ENCODE data around the gene NRG3. TPM values are rescaled to one million over a fixed set of nuclear protein-coding genes. Genes with fewer than 3 reads are reported as not detected.

Gene NRG3
- total RNA-seq, 1 experiment from 2014 or later: 0.08 TPM

- Histone ChIP-seq H3K27me3 (ENCODE audit: control insufficient read depth, insufficient read depth, low read length) (no peaks in the 10 kb centered on the region), H3K4me3 (ENCODE audit: low read depth in 2 of 2, low read length in 2 of 2) (no peak overlapping the region), H3K36me3 (ENCODE audit: control insufficient read depth, insufficient read depth, low read length) (no peaks in the 10 kb centered on the region), H3K4me1 (ENCODE audit: control insufficient read depth, insufficient read depth, low read length) (no peaks in the 10 kb centered on the region), H3K9me3 (ENCODE audit: control insufficient read depth, insufficient read depth, low read depth, low read length) (no peaks in the 10 kb centered on the region), H3K27ac (ENCODE audit: low read length) (no peak overlapping the region)
- in situ Hi-C loops (cut with HindIII; ENCODE audit: low pct_unique_long_range_greater_than_20kb, low sequenced_read_pairs): no loop called here
- ATAC-seq: no peak
- no peak for DNase-seq (ENCODE audit: low read depth, low spot score)
- POLR2A ChIA-PET: no interaction called here
- BruUV-seq (replicated peaks): no TSS peak
- CTCF ChIA-PET: no interaction called here
- intact Hi-C loops (cut with micrococcal nuclease; ENCODE audit: unreplicated experiment): no loop called here
- TF ChIP-seq POLR2AphosphoS5 (IDR thresholded peaks at IDR 0.05; ENCODE audit: low read depth, low read length) (no peak), REST (IDR thresholded peaks at IDR 0.05; ENCODE audit: insufficient read depth in 1 of 2, low read depth in 2 of 2, low read length in 1 of 2) (no peak), SIN3A (IDR thresholded peaks at IDR 0.05; ENCODE audit: borderline replicate concordance, insufficient read depth, low read depth, low read length) (no peak), TCF7L2 (IDR thresholded peaks at IDR 0.05; ENCODE audit: low read depth, low read length) (no peak), CTCF (IDR thresholded peaks at IDR 0.05) (no peak)
Observed at GRCh38 chr10:82918022-82918421, 1043.0 kb downstream of the NRG3 start.

GRCh38 chr10:82922046-82922445 lies 1047.1 kb downstream of the NRG3 start:
- H3K27ac ChIP-seq (ENCODE audit: low read length): no peak overlapping the region

More at GRCh38 chr10:82922046-82922445, 1047.1 kb downstream of the NRG3 start:
- no peaks in the 10 kb centered on the region for H3K9me3 ChIP-seq (ENCODE audit: control insufficient read depth, insufficient read depth, low read depth, low read length)
- in situ Hi-C loops (cut with HindIII; ENCODE audit: low pct_unique_long_range_greater_than_20kb, low sequenced_read_pairs) (no loop called here), intact Hi-C loops (cut with micrococcal nuclease; ENCODE audit: unreplicated experiment) (no loop called here)
- no TSS peak for BruUV-seq (replicated peaks)
- no peaks in the 10 kb centered on the region for H3K36me3 ChIP-seq (ENCODE audit: control insufficient read depth, insufficient read depth, low read length)
- ATAC-seq: no peak
- POLR2A ChIA-PET: no interaction called here
- H3K4me1 ChIP-seq (ENCODE audit: control insufficient read depth, insufficient read depth, low read length): no peaks in the 10 kb centered on the region
- DNase-seq (ENCODE audit: low read depth, low spot score): no peak
- CTCF ChIA-PET: no interaction called here
- TF ChIP-seq REST (IDR thresholded peaks at IDR 0.05; ENCODE audit: insufficient read depth in 1 of 2, low read depth in 2 of 2, low read length in 1 of 2) (no peak), TCF7L2 (IDR thresholded peaks at IDR 0.05; ENCODE audit: low read depth, low read length) (no peak), CTCF (IDR thresholded peaks at IDR 0.05) (no peak), SIN3A (IDR thresholded peaks at IDR 0.05; ENCODE audit: borderline replicate concordance, insufficient read depth, low read depth, low read length) (no peak)
- no peak overlapping the region for H3K4me3 ChIP-seq (ENCODE audit: low read depth in 2 of 2, low read length in 2 of 2)
- no peaks in the 10 kb centered on the region for H3K27me3 ChIP-seq (ENCODE audit: control insufficient read depth, insufficient read depth, low read length)

Measured in Panc1 (cell line).